Kidney (tissue), 14 donors: Measurements from ENCODE around the gene FCER1G. TPM values are rescaled to one million over a fixed set of nuclear protein-coding genes. Genes with fewer than 3 reads are reported as not detected.

Experiments used
- DNase-seq, 5 donors: peaks; one replicate each; pipeline ENCODE4 v3.0.0-alpha.2; 2013 to 2020
- FAIRE-seq: peaks from 2 replicates; lab custom pipeline; 2012; peaks lifted over from hg19 to GRCh38; lab: Jason Lieb, UNC
- H3K27ac ChIP-seq, 2 donors: one replicate each; pipeline ENCODE4 v1.7.0; 2013; ENCODE audit warnings: low read depth in 2 of 2, low read length in 2 of 2, inconsistent platforms in 1 of 2
- H3K27me3 ChIP-seq: one replicate; pipeline ENCODE4 v1.7.1; 2013; ENCODE audit warnings: low read length, inconsistent platforms; ENCODE audit not compliant: control insufficient read depth, insufficient read depth
- H3K36me3 ChIP-seq, 3 donors: one replicate each; pipeline versions ENCODE4 v1.7.0 to v1.7.1; 2013; ENCODE audit warnings: low read length in 3 of 3, control low read depth in 1 of 3, inconsistent platforms in 1 of 3; ENCODE audit not compliant: insufficient read depth in 3 of 3, control insufficient read depth in 2 of 3
- H3K4me1 ChIP-seq, 3 donors: one replicate each; pipeline versions ENCODE4 v1.7.0 to v1.7.1; 2013; ENCODE audit warnings: low read length in 3 of 3, inconsistent platforms in 1 of 3, low read depth in 1 of 3; ENCODE audit not compliant: control insufficient read depth in 2 of 3, insufficient read depth in 2 of 3
- H3K4me3 ChIP-seq, 3 donors: one replicate each; pipeline versions ENCODE4 v1.7.0 to v1.8.1; 2013; ENCODE audit warnings: low read length in 3 of 3, control low read depth in 1 of 3, inconsistent platforms in 1 of 3
- H3K9ac ChIP-seq, 3 donors: one replicate each; pipeline versions ENCODE4 v1.7.0 to v1.7.1; 2013; ENCODE audit warnings: low read length in 3 of 3, control low read depth in 1 of 3, inconsistent platforms in 1 of 3
- H3K9me3 ChIP-seq, 3 donors: one replicate each; pipeline versions ENCODE4 v1.7.0 to v1.7.1; 2013; ENCODE audit warnings: low read length in 3 of 3, control low read depth in 1 of 3, inconsistent platforms in 1 of 3; ENCODE audit not compliant: control insufficient read depth in 2 of 3, insufficient read depth in 1 of 3
- intact Hi-C: fragments of 100-400 bp; cut with DNase I; formaldehyde crosslinking; loops from one replicate; pipeline ENCODE4 v1.11.1; 2022
- polyA plus RNA-seq: library from polyadenylated mRNA; stranded (reverse); fragments of 350-450 nt; fragmentation: Illumina TruSeq; extraction: RNeasy Lipid Tissue Mini Kit (QIAGEN cat#74804); gene quantifications from one replicate; pipeline ENCODE4 v1.2.3, GENCODE V29; 2014; ENCODE audit warnings: low read depth, low replicate concordance; ENCODE audit not compliant: insufficient read depth
- total RNA-seq: library from RNA; stranded (reverse); fragmentation: NEBNext Ultra II Directional; extraction: Animal tissue kit (Norgen Biotek cat#: 25700); gene quantifications from one replicate; pipeline ENCODE4 v1.2.1, GENCODE V29; 2021
- TF ChIP-seq, protein P1 (sequence below): IDR thresholded peaks from 3 replicates; pipeline ENCODE4 v1.5.1; 2012; ENCODE audit warnings: mild to moderate bottlenecking, moderate library complexity, borderline replicate concordance; ENCODE audit not compliant: insufficient read depth; ENCODE audit errors: extremely low read depth
- donor health status: control.
- donor health status: control.
- donor health status: control.
- donor health status: control.
- donor health status: control.
- donor health status: DM: yes; HTN: yes; CAD: no.
- donor health status: Normal renal cell carcinoma (clear cell type).

The FCER1G gene
- total and polyA plus RNA-seq, 2 donors from 2014 or later, result 38.9 to 43.4 TPM

DNA sequence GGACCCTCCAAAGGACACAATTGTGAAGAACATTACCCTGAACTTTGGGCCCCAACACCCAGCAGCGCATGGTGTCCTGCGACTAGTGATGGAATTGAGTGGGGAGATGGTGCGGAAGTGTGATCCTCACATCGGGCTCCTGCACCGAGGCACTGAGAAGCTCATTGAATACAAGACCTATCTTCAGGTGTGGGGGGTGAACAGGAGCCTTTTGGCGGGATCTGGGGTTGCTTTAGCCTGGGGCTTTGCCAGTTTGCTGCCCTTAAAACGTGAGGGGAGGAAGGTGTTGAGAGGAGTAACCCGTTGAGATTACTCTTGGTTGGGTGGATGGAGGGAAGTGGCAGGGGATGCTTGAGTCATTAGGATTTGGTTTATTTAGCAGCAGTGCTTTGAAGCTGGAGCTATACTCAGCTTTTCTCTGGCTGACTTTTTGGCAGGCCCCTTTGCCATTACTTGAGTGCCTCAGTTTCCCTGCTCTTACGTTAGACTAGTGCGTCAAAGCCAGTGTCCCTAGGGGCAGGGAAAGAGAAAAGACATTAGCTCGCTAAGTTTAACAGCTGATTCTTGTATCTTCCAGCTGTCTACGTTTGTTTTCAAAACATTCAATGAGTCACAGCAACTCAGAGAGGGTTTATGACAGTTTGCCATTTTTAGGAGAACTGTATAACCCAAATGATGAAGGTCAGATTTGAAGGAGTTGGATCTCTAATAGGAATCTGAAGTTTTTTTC lies 8.5 kb upstream of the FCER1G start:
- no peak overlapping the region for H3K4me3 ChIP-seq
- H3K36me3 ChIP-seq, result peaks cover 15 to 55% (median 25%) of the 10 kb centered on the region in 3 donors
- FAIRE-seq, result no peak
- H3K4me1 ChIP-seq, result peaks cover 0 to 23% (median 20%) of the 10 kb centered on the region in 3 donors
- H3K9me3 ChIP-seq, result no peaks in the 10 kb centered on the region
- H3K27ac ChIP-seq, result peak overlapping the region; percentile 74 to 92
- H3K27me3 ChIP-seq, result no peaks in the 10 kb centered on the region
- peak in 2 of 5 donors; percentile 35 to 55 for DNase-seq
- intact Hi-C loops, result no loop called here
- H3K9ac ChIP-seq, result peak overlapping the region in 1 of 3 donors; percentile 42
- TF ChIP-seq, protein P1, sequence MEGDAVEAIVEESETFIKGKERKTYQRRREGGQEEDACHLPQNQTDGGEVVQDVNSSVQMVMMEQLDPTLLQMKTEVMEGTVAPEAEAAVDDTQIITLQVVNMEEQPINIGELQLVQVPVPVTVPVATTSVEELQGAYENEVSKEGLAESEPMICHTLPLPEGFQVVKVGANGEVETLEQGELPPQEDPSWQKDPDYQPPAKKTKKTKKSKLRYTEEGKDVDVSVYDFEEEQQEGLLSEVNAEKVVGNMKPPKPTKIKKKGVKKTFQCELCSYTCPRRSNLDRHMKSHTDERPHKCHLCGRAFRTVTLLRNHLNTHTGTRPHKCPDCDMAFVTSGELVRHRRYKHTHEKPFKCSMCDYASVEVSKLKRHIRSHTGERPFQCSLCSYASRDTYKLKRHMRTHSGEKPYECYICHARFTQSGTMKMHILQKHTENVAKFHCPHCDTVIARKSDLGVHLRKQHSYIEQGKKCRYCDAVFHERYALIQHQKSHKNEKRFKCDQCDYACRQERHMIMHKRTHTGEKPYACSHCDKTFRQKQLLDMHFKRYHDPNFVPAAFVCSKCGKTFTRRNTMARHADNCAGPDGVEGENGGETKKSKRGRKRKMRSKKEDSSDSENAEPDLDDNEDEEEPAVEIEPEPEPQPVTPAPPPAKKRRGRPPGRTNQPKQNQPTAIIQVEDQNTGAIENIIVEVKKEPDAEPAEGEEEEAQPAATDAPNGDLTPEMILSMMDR, result no peak

DNA sequence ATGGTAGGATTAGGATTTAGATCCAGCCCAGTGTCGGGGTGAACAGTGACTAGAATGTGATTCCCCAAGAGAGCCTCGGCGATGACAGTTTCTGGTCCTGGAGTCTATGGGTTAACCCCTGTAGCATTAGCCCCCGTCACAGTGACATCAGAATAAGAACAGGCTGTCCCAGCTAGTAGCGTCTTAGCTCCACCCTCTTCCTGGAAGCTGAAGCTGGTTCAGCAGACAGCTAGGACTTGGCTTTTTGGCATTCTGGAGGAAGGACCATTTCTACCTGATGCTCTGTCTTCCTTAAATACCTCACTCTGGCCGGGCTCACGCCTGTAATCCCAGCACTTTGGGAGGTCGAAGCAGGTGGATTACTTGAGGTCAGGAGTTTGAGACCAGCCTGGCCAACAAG lies 7.9 kb upstream of the FCER1G start:
- H3K27ac ChIP-seq, result peak overlapping the region; percentile 59 to 92
- TF ChIP-seq, protein P1, result no peak
- peaks cover 16 to 61% (median 26%) of the 10 kb centered on the region in 3 donors for H3K36me3 ChIP-seq
- no peaks in the 10 kb centered on the region for H3K9me3 ChIP-seq
- FAIRE-seq (no peak), DNase-seq (peak in 2 of 5 donors; percentile 69 to 86)
- H3K4me1 ChIP-seq, result peaks cover 0 to 22% (median 18%) of the 10 kb centered on the region in 3 donors
- no peaks in the 10 kb centered on the region for H3K27me3 ChIP-seq
- intact Hi-C loops, result no loop called here
- no peak overlapping the region for H3K9ac ChIP-seq
- no peak overlapping the region for H3K4me3 ChIP-seq

DNA sequence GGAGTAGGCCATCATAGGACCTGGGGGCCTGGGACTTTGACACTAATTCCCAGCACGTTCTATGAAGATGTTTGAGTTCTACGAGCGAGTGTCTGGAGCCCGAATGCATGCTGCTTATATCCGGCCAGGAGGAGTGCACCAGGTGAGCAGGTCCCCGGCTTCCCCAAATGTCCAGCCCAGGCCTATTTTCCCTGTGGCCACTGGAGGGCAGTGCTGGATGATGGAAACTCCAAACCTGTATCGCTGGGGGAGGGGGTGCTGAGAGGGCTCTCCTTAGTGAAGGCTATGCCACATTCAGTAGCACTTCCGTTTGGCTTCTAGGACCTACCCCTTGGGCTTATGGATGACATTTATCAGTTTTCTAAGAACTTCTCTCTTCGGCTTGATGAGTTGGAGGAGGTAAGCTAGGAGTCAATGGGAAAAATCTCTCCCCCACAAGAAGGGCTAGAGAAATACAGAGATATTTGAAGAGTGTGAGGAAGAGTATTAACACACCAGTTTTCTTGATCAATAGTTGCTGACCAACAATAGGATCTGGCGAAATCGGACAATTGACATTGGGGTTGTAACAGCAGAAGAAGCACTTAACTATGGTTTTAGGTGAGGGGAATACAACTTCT lies 5.2 kb upstream of the FCER1G start:
- DNase-seq, result peak; percentile 81 to 89 (median 84)
- H3K27me3 ChIP-seq, result no peaks in the 10 kb centered on the region

More for the DNA sequence above, 5.2 kb upstream of the FCER1G start:
- no peak overlapping the region for H3K9ac ChIP-seq
- TF ChIP-seq, protein P1, result peak; percentile 93
- peak overlapping the region in 1 of 2 donors; percentile 3 for H3K27ac ChIP-seq
- H3K4me1 ChIP-seq, result peaks cover 0 to 13% (median 4%) of the 10 kb centered on the region in 3 donors
- intact Hi-C loops, result loop anchor here (10.0 kb wide), 1 partner anchor 165 kb away; no protein-coding TSS in a partner anchor
- H3K4me3 ChIP-seq, result no peak overlapping the region
- H3K9me3 ChIP-seq, result no peaks in the 10 kb centered on the region
- H3K36me3 ChIP-seq, result peaks cover 26 to 73% (median 44%) of the 10 kb centered on the region in 3 donors
- no peak for FAIRE-seq
